Central memory CD8-positive, alpha-beta T cell (primary cell): ENCODE data around the gene RPS6KL1.
A peak's percentile ranks its signal among the peaks of the same experiment; 100 is the strongest.

ENCODE experiments used
- ATAC-seq: fragments of 150-1000 bp; cut with Tn5 transposase; replicated peaks from 2 replicates; pipeline ENCODE4 v1.10.0; 2022; ENCODE audit warnings: mild to moderate bottlenecking, moderate FRiP score, moderate number of reproducible peaks; ENCODE audit not compliant: poor library complexity, severe bottlenecking; ENCODE audit errors: extremely low read depth
- DNase-seq, 2 donors: peaks; one replicate each; pipeline ENCODE4 v3.0.0; 2021; ENCODE audit warnings: low spot score in 2 of 2
- H3K27ac Mint-ChIP-seq: one replicate; pipeline ENCODE4 v1.8.0; 2022; ENCODE audit warnings: low read depth, mild to moderate bottlenecking, moderate library complexity, mixed read lengths
- H3K27me3 Mint-ChIP-seq: one replicate; pipeline ENCODE4 v1.8.0; 2022; ENCODE audit warnings: mixed read lengths
- H3K36me3 Mint-ChIP-seq: one replicate; pipeline ENCODE4 v1.8.0; 2022; ENCODE audit warnings: mild to moderate bottlenecking, moderate library complexity, mixed read lengths; ENCODE audit not compliant: insufficient read depth
- H3K4me1 Mint-ChIP-seq: one replicate; pipeline ENCODE4 v1.8.0; 2022; ENCODE audit warnings: mixed read lengths
- H3K4me3 Mint-ChIP-seq: one replicate; pipeline ENCODE4 v1.8.0; 2022; ENCODE audit warnings: mild to moderate bottlenecking, moderate library complexity, mixed read lengths
- H3K9me3 Mint-ChIP-seq: one replicate; pipeline ENCODE4 v1.8.0; 2022; ENCODE audit warnings: mixed read lengths

The RPS6KL1 gene

DNA sequence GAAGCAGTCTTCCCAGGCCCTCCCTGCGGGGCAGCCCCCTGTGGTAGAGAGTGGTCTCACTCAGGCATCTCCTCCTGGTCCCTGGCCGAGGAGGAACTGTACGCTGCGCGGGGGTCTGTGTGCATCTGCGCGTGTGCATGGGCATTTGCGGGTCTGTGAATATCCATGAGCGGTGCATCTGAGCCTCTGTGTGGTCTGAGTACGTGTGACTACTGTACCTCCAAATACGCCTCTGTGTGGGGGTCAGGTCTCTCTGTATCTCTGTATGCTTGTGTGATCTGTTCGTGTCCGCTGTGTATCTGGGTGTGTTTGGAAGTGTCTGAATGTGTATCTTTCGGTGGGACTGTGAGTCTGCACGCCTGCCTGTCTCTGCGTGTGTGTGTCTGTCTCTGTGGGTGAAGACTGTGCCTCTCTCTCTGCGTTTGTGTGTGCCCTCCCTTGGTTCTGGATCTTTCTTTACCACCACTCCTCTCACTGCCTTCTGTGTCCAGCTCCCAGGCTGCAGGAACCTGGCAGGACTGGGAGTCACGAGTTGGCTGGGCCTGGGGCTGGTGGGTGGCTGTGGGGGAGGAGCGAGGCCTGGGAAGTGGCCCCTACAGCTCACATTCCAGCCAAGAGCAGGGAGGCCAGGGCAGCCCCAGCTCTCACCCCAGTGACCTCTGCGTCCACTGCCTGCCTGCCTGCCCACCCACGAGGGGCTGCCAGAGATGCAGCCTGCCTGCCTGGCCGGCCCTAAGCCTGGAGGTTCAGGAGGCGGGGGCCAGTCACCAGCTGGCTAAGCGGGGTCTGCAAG is 33.4 kb upstream of the RPS6KL1 start:
- no peak for ATAC-seq
- Mint-ChIP-seq H3K9me3 (no peaks in the 10 kb centered on the region), H3K36me3 (peaks cover 2% of the 10 kb centered on the region), H3K27me3 (peaks cover 9% of the 10 kb centered on the region), H3K4me3 (peak overlapping the region; percentile 27), H3K27ac (no peak overlapping the region), H3K4me1 (no peaks in the 10 kb centered on the region)
- DNase-seq, result no peak

DNA sequence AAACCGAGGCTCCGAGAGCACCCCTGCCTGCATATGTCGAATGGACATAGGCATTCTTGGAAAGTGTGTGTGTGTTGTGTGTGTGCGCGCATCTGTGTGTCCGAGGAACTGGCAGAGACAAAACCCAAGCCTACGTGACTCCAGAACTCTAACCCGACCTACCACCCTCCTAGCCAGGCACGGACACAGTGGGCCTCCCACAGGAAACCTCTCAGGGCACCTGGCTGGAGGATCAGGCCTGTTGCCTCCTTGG is 32.9 kb upstream of the RPS6KL1 start:
- no peak for DNase-seq
- H3K27me3 Mint-ChIP-seq, result peaks cover 9% of the 10 kb centered on the region
- no peaks in the 10 kb centered on the region for H3K9me3 Mint-ChIP-seq
- no peak for ATAC-seq
- H3K4me1 Mint-ChIP-seq, result no peaks in the 10 kb centered on the region
- H3K4me3 Mint-ChIP-seq, result peak overlapping the region; percentile 27
- no peak overlapping the region for H3K27ac Mint-ChIP-seq
- peaks cover 2% of the 10 kb centered on the region for H3K36me3 Mint-ChIP-seq

DNA sequence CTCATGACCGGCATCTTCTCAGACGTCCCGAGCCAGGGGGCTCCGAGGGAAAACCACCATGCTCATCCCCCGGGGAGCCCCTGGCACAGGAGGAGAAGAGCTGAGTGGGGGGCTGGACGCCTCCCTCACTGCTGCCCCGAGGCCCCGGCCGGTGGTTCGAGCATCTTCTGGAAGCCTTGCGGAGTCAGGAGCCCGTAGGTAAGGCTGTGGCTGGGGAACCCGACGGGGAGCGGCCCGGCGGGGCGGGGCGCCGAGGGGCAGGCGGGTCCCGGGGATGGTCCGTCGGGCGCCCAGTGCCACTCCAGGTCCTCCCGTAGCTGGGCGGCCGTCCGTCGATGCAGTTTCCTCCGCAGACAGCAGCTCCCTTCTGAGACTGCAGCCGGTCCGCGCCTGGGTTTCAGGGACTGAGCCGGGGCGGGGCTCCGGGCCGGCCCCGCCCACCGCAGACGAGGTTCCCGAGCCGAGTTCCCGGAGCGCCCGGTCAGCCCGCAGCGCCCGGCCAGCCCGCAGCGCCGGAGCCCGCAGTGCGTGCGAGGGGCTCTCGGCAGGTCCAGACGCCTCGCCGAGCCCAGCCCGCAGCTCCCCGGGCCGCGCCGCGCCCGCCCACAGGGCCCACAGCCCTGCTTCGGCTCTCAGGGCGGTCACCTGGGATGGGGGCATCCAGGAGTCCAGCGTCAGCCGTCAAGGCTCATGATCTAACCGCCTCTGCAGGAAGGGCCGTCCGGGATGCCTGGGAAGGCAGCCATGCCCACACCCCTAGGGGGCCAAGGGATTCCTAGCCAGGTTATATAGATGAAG is 32.4 kb upstream of the RPS6KL1 start, which contains the start of gene PGF:
TSS of gene PGF (minus strand) at position 369 of the 798 bp plus-strand sequence. CDS start at position 14, 355 bp downstream.
- peak; percentile 40 for ATAC-seq
- Mint-ChIP-seq H3K9me3 (no peaks in the 10 kb centered on the region), H3K27me3 (peaks cover 10% of the 10 kb centered on the region), H3K27ac (no peak within 1 kb of the TSS), H3K4me3 (peak within 1 kb of the TSS; percentile 45), H3K36me3 (peaks cover 2% of the 10 kb centered on the region), H3K4me1 (no peaks in the 10 kb centered on the region)
- no peak for DNase-seq

DNA sequence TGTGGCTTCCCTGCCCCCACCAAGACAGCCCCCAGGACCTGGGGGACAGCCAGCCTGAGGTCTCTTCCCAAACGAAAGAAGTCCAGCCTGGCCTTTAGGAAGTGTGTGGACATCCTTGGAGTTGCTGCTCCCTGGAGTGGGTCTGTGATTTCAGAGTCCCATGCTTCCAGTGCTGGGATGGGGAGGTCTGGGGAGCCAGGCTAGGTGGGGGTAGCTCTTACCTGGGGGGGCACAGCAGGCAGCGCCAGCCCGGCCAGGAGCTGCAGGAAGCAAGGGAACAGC is 31.8 kb upstream of the RPS6KL1 start:
- DNase-seq (no peak), ATAC-seq (no peak)
- peak overlapping the region; percentile 45 for H3K4me3 Mint-ChIP-seq
- H3K36me3 Mint-ChIP-seq, result peaks cover 2% of the 10 kb centered on the region
- H3K27ac Mint-ChIP-seq, result no peak overlapping the region
- peaks cover 16% of the 10 kb centered on the region for H3K27me3 Mint-ChIP-seq
- H3K9me3 Mint-ChIP-seq, result no peaks in the 10 kb centered on the region
- H3K4me1 Mint-ChIP-seq, result no peaks in the 10 kb centered on the region

DNA sequence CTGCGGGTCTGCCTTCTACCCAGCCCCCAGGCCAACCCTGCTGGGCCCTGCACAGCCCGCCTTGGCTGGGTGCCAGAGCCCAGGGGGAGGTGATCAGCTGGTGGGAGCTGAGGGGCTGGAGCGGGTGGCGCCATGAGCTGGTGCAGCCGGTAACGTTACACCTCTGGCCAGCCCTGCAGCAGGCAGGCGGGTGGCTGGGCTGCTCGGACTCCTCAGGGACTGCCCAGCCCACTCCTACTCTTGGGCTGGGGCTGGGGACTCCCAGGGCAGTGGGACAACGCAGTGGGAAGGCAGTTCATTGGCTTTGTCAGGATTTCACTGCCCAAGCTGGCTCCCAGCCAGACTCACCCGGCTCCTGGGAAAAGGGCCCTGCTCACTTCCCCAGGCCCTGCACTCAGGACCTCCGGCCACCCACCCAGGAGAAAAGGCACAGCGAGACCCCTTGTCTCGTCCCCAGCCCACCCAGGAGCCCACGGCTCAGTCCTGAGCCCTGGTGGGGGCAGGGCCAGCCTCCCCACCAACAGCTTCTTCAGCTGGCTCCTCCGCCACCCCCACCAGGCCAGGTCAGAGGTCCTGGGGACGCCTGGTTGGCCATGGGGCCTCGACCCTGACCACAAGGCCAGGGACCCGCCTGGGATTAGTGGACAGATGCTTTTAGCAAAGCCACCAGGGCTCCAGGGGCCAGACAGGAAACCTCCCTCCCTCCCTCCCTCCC is 31.3 kb upstream of the RPS6KL1 start:
- no peak overlapping the region for H3K27ac Mint-ChIP-seq
- peaks cover 2% of the 10 kb centered on the region for H3K36me3 Mint-ChIP-seq
- DNase-seq (no peak), ATAC-seq (no peak)
- H3K4me1 Mint-ChIP-seq, result no peaks in the 10 kb centered on the region
- H3K4me3 Mint-ChIP-seq, result peak overlapping the region; percentile 45
- H3K9me3 Mint-ChIP-seq, result no peaks in the 10 kb centered on the region
- H3K27me3 Mint-ChIP-seq, result peaks cover 20% of the 10 kb centered on the region

DNA sequence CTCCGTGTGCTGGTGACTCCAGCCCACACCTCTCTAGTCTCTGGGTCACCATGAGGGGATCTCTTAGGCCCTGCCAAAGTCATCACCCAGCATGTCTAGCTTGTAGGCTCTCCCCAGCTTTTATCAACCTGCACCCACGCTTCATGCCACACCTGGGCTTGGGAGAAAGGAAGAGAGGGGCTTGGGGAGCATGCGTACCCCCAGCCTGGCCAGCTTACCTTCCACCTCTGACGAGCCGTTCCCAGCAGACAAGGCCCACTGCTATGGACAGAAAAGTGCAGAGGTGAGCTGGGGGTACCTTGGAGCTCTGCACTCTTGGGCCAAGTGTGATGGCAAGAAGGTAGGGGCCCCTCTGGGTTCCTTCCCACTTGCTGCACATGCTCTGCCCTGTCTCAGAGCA is 30.6 kb upstream of the RPS6KL1 start:
- ATAC-seq (no peak), DNase-seq (no peak)
- H3K27ac Mint-ChIP-seq, result no peak overlapping the region
- no peaks in the 10 kb centered on the region for H3K9me3 Mint-ChIP-seq
- no peaks in the 10 kb centered on the region for H3K4me1 Mint-ChIP-seq
- peaks cover 20% of the 10 kb centered on the region for H3K27me3 Mint-ChIP-seq
- H3K4me3 Mint-ChIP-seq, result no peak overlapping the region
- peaks cover 2% of the 10 kb centered on the region for H3K36me3 Mint-ChIP-seq

DNA sequence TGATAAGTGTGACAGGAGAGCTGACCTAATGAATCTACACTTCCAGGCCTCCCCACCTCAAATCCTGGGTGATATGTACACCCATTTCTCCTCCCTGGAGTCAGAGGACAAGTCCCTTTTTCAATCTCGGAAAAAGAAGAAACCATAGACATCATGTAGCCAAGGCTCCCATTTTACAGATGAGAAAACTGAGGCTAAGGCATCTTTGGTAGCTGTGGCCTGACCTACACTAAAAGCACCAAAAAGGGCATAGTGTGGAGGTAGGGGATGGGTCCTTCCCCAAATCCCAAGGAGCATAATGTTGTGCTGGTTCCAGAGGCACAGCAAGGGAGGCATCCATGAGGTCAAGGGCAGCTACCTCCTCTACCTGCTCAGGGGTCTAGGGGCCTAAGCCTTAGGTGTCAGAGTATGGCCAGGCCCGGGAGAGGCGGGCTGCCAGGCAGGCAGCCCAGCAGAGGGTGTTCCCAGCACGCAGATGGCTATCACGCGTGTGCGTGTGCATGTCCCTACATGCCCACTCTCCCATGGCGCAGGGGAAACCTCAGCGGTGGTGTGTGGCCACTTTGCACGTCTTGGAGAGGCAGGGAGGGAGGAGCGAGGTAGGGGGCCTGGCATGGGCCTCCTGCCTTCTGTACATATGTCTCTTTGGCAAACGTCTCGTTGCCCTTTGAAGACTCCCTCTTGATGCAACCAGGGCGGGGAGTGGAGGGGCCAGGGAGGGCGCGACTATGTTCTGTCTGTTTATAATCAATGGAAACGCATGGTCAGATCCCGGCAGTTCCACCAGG is 29.8 kb upstream of the RPS6KL1 start:
- no peak overlapping the region for H3K27ac Mint-ChIP-seq
- no peaks in the 10 kb centered on the region for H3K9me3 Mint-ChIP-seq
- no peak for DNase-seq
- H3K27me3 Mint-ChIP-seq, result peaks cover 20% of the 10 kb centered on the region
- H3K4me1 Mint-ChIP-seq, result no peaks in the 10 kb centered on the region
- H3K4me3 Mint-ChIP-seq, result no peak overlapping the region
- no peak for ATAC-seq
- H3K36me3 Mint-ChIP-seq, result peaks cover 2% of the 10 kb centered on the region

DNA sequence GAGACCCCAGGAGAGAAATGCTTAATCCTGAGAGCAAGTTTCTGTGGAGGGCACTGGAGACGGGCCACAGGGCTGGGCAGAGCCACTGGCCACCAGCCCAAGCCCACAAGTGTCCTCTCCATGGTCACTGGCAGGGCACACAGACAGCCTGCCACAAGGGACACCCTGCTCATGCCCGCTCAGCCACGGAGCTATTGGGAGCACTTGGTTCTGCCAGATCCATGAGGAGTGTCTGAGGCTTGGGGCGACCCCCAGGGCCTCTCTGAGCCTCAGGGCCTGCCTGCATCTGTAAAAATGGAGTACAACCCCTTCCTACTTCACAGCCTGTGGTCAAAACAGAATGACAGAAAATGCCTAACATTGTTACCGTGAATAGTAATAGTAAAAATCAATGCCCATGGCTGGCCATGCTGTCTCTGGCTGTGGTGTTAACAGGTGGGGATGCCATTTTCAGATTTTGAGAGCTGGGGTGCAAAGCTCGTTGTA is 29.2 kb upstream of the RPS6KL1 start:
- Mint-ChIP-seq H3K27me3 (peaks cover 20% of the 10 kb centered on the region), H3K4me3 (no peak overlapping the region)
- no peak for ATAC-seq

DNA sequence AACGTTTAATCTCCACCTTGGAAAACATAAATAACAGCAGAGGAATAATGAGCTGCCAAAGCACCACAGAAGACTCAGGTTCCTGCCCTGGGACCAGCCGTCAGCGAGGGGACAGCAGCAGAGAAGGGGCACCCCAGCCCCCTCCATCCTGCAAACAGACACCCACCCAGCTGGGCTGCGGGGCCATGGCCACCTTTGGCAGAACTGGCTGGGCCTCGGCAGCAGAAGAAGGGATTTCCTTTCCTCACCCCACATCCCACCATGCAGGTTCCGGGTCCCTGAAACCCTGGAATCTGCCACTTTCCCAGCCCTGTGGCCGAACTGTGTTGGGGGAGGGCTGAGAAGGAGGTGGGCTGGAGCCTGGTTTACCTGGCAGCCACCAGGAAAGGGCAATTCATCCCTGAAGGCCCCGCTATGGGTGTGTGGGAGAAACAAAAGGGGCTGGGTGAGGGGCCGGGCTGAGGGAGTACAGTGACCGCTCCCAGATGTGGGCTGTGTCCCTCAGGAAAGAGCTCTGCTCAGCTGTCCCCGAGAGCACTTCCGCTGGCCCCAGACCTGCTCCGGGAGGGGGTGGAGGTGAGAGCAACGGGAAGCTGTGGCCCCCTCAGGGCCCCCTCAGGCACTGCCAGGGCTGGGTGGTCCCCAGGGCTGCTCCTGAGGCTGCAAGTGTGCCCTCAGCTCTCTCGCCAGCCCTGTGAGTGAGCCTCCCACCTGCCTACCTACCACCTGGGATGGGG is 28.6 kb upstream of the RPS6KL1 start:
- Mint-ChIP-seq H3K9me3 (no peaks in the 10 kb centered on the region), H3K27me3 (peaks cover 20% of the 10 kb centered on the region), H3K4me3 (no peak overlapping the region), H3K27ac (no peak overlapping the region), H3K36me3 (peaks cover 2% of the 10 kb centered on the region), H3K4me1 (peaks cover 2% of the 10 kb centered on the region)
- ATAC-seq, result no peak
- DNase-seq, result no peak

More for the DNA sequence above, 29.2 kb upstream of the RPS6KL1 start:
- Mint-ChIP-seq H3K36me3 (peaks cover 2% of the 10 kb centered on the region), H3K4me1 (no peaks in the 10 kb centered on the region), H3K9me3 (no peaks in the 10 kb centered on the region), H3K27ac (no peak overlapping the region)
- DNase-seq, result no peak

DNA sequence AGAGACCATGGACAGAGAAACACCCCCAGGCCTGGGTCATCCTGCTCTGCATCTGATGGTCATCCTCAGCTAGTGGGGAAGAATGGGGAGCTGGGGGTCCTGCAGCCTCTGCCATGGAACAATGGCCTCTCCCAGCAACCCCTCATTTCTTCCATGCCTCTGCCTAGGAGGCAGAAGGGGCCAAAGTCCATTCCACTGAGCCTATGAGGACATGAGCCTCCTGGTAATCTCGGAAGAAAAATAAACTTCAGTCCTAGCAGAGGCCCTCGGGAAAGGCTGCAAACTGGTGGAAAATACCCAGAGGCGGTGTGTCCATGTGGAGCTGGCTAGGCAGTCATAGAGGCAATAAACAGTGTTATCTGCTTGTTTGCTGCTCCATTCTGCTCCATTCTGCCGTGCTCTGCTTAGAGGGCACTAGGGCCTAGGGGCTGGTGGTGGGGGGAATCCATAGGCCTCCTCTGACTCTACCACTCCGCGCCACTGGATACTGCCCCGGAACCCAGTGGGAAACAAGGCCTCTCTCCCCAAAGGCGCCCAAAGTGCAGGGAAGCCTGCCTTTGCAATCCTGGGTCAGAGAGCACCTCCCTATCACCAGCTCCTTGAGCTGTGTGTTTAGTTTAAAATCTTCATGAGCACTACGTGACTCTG is 27.9 kb upstream of the RPS6KL1 start:
- H3K36me3 Mint-ChIP-seq, result no peaks in the 10 kb centered on the region
- no peaks in the 10 kb centered on the region for H3K9me3 Mint-ChIP-seq
- no peak overlapping the region for H3K27ac Mint-ChIP-seq
- DNase-seq (no peak), ATAC-seq (no peak)
- H3K27me3 Mint-ChIP-seq, result peaks cover 20% of the 10 kb centered on the region
- H3K4me3 Mint-ChIP-seq, result no peak overlapping the region
- peaks cover 9% of the 10 kb centered on the region for H3K4me1 Mint-ChIP-seq

DNA sequence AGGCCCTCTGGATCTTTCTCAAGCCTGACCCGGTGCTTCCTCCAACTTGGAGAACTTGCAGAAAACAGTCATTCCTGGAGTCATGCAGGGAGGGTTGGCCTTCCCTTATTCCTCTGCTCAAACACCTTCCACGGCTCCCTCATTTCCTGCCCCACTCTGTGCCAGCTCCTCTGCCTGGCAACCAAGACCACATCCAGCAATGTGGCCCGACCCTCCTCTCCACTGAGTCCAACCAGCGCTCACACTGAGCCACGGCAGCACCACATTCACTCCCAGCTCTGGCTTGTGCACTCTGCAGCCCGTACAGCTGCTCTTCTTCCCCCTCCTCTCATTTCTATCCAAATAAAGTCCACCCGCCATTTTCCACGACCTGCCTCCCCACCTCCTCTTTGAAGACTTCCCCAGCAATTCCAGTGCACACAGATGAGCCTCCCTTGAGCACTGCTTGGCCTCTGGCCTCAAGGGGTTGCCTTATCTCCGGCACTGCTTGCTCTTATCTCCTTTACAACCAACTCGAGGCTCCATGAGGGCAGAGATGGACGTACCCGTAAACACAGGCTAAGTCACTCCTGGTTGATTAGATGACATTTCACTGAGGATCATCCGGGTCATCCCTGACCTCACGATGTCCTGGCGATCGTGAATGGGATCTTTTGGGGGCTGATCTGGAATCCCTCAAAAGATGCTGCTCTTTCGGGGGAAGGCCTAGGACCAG is 27.0 kb upstream of the RPS6KL1 start:
- peaks cover 9% of the 10 kb centered on the region for H3K4me1 Mint-ChIP-seq
- peaks cover 20% of the 10 kb centered on the region for H3K27me3 Mint-ChIP-seq
- H3K9me3 Mint-ChIP-seq, result no peaks in the 10 kb centered on the region
- H3K27ac Mint-ChIP-seq, result no peak overlapping the region
- DNase-seq, result no peak
- no peak overlapping the region for H3K4me3 Mint-ChIP-seq
- no peaks in the 10 kb centered on the region for H3K36me3 Mint-ChIP-seq
- no peak for ATAC-seq
